SK-N-SH treated with all-trans-retinoic acid at 6 μM for 48 hours (cell line): ENCODE results near the gene TMEM213.

Experiments used
- ATAC-seq: fragments of 200-7000 bp; cut with Tn5 transposase; 3 replicates; pipeline ENCODE4 v1.9.1; 2020; ENCODE audit warnings: mild to moderate bottlenecking, moderate library complexity
- ARNTL ChIP-seq: fragments of 450-650 bp; formaldehyde crosslinking; IDR thresholded peaks from 2 replicates; pipeline ENCODE4 v1.5.0; 2020; ENCODE audit warnings: low read depth, mild to moderate bottlenecking, moderate library complexity, borderline replicate concordance
- BACH2 ChIP-seq: fragments of 250-450 bp; sonication (Bioruptor Pico); IDR thresholded peaks from 2 replicates; pipeline ENCODE4 v1.9.0; 2021; ENCODE audit warnings: mild to moderate bottlenecking, borderline replicate concordance
- CREB5 ChIP-seq: fragments of 250-450 bp; sonication (Bioruptor Pico); IDR thresholded peaks from 2 replicates; pipeline ENCODE4 v1.5.1; 2020; ENCODE audit warnings: low read depth, mild to moderate bottlenecking, moderate library complexity
- CSDC2 ChIP-seq: fragments of 250-450 bp; sonication (Bioruptor Pico); IDR thresholded peaks from 2 replicates; pipeline ENCODE4 v1.5.0; 2020; ENCODE audit warnings: mild to moderate bottlenecking, moderate library complexity
- CSRNP3 ChIP-seq: fragments of 250-450 bp; sonication (Bioruptor Pico); IDR thresholded peaks from 2 replicates; pipeline ENCODE4 v1.5.1; 2021; ENCODE audit warnings: mild to moderate bottlenecking, moderate library complexity
- ESRRG ChIP-seq: fragments of 250-450 bp; sonication (Bioruptor Pico); IDR thresholded peaks from 2 replicates; pipeline ENCODE4 v1.6.1; 2021; ENCODE audit warnings: mild to moderate bottlenecking
- GLIS3 ChIP-seq: fragments of 250-450 bp; sonication (Bioruptor Pico); IDR thresholded peaks from 2 replicates; pipeline ENCODE4 v1.5.0; 2020; ENCODE audit warnings: mild to moderate bottlenecking, moderate library complexity
- ISL1 ChIP-seq: fragments of 250-450 bp; sonication (Bioruptor Pico); IDR thresholded peaks from 2 replicates; pipeline ENCODE4 v2.1.2; 2022; ENCODE audit warnings: mild to moderate bottlenecking, moderate library complexity
- OSR1 ChIP-seq: fragments of 250-450 bp; sonication (Bioruptor Pico); IDR thresholded peaks from 2 replicates; pipeline ENCODE4 v1.8.0; 2022; ENCODE audit warnings: moderate library complexity, mild to moderate bottlenecking, inconsistent platforms
- PATZ1 ChIP-seq: fragments of 250-450 bp; sonication (Bioruptor Pico); IDR thresholded peaks from 2 replicates; pipeline ENCODE4 v1.8.0; 2020; ENCODE audit warnings: mild to moderate bottlenecking, moderate library complexity, borderline replicate concordance
- POU6F1 ChIP-seq: fragments of 250-450 bp; sonication (Bioruptor Pico); IDR thresholded peaks from 2 replicates; pipeline ENCODE4 v1.8.0; 2021; ENCODE audit warnings: low read depth, mild to moderate bottlenecking, moderate library complexity, borderline replicate concordance
- PPARA ChIP-seq: fragments of 250-450 bp; sonication (Bioruptor Pico); IDR thresholded peaks from 2 replicates; pipeline ENCODE4 v1.5.0; 2020; ENCODE audit warnings: mild to moderate bottlenecking, borderline replicate concordance
- SNAI2 ChIP-seq: fragments of 250-450 bp; sonication (Bioruptor Pico); IDR thresholded peaks from 2 replicates; pipeline ENCODE4 v1.5.0; 2020; ENCODE audit warnings: mild to moderate bottlenecking, moderate library complexity
- TCF4 ChIP-seq: fragments of 250-450 bp; sonication (Bioruptor Pico); IDR thresholded peaks from 2 replicates; pipeline ENCODE4 v1.8.0; 2021; ENCODE audit warnings: mild to moderate bottlenecking, moderate library complexity, borderline replicate concordance
- TOX ChIP-seq: fragments of 250-450 bp; sonication (Bioruptor Pico); IDR thresholded peaks from 2 replicates; pipeline ENCODE4 v1.8.0; 2021; ENCODE audit warnings: mild to moderate bottlenecking, moderate library complexity, borderline replicate concordance
- TSHZ2 ChIP-seq: fragments of 250-450 bp; sonication (Bioruptor Pico); IDR thresholded peaks from 2 replicates; pipeline ENCODE4 v1.5.0; 2020; ENCODE audit warnings: mild to moderate bottlenecking, moderate library complexity
- ZC3H10 ChIP-seq: fragments of 250-450 bp; sonication (Bioruptor Pico); IDR thresholded peaks from 2 replicates; pipeline ENCODE4 v1.5.1; 2021; ENCODE audit warnings: mild to moderate bottlenecking, moderate library complexity
- ZFP3 ChIP-seq: fragments of 250-450 bp; sonication (Bioruptor Pico); IDR thresholded peaks from 2 replicates; pipeline ENCODE4 v1.5.0; 2020; ENCODE audit warnings: mild to moderate bottlenecking, moderate library complexity
- ZFP30 ChIP-seq: fragments of 450-650 bp; formaldehyde crosslinking; IDR thresholded peaks from 2 replicates; pipeline ENCODE4 v1.5.0; 2022; ENCODE audit warnings: mild to moderate bottlenecking, moderate library complexity
- ZNF565 ChIP-seq: fragments of 450-650 bp; formaldehyde crosslinking; conservative IDR thresholded peaks from 2 replicates; pipeline ENCODE4 v1.5.0; 2020; ENCODE audit warnings: low read depth, mild to moderate bottlenecking, moderate library complexity
- ZNF8 ChIP-seq: fragments of 450-650 bp; formaldehyde crosslinking; IDR thresholded peaks from 2 replicates; pipeline ENCODE4 v1.5.0; 2020; ENCODE audit warnings: mild to moderate bottlenecking, moderate library complexity

Gene TMEM213

GRCh38 chr7:138880881-138881578 is 83.2 kb downstream of the TMEM213 start (continued):
- no peak for TF ChIP-seq POU6F1 (CRISPR knock-in tag)
- TF ChIP-seq TCF4 (CRISPR knock-in tag), result no peak
- TF ChIP-seq PPARA, result no peak
- TF ChIP-seq CREB5 (CRISPR knock-in tag), result no peak
- no peak for TF ChIP-seq ISL1 (CRISPR knock-in tag)

- no peak for ATAC-seq
- TF ChIP-seq ARNTL (no peak), ZC3H10 (no peak), TOX (CRISPR knock-in tag) (no peak), ZNF565 (no peak), ZNF8 (CRISPR knock-in tag) (no peak), ZFP30 (CRISPR knock-in tag) (no peak), SNAI2 (CRISPR knock-in tag) (no peak)
These were observed 83.9 kb downstream of the TMEM213 start for GRCh38 chr7:138881579-138882188.

- no peak for TF ChIP-seq TOX (CRISPR knock-in tag)
- no peak for TF ChIP-seq POU6F1 (CRISPR knock-in tag)
- TF ChIP-seq BACH2 (CRISPR knock-in tag), result no peak
- TF ChIP-seq SNAI2 (CRISPR knock-in tag), result no peak
- TF ChIP-seq PPARA, result no peak
- no peak for TF ChIP-seq CSRNP3
- no peak for TF ChIP-seq CSDC2 (CRISPR knock-in tag)
- TF ChIP-seq ZFP30 (CRISPR knock-in tag), result no peak
- TF ChIP-seq PATZ1, result no peak
- TF ChIP-seq ISL1 (CRISPR knock-in tag), result no peak
- no peak for TF ChIP-seq ZNF565
- TF ChIP-seq ZFP3, result no peak
- TF ChIP-seq ESRRG (CRISPR knock-in tag), result no peak
- TF ChIP-seq ZC3H10, result no peak
- no peak for TF ChIP-seq GLIS3 (CRISPR knock-in tag)
- no peak for TF ChIP-seq ARNTL
- no peak for TF ChIP-seq OSR1 (CRISPR knock-in tag)
- TF ChIP-seq TSHZ2 (CRISPR knock-in tag), result no peak
- no peak for TF ChIP-seq ZNF8 (CRISPR knock-in tag)
- no peak for TF ChIP-seq TCF4 (CRISPR knock-in tag)
- TF ChIP-seq, all 23 proteins: peak for 0
- no peak for ATAC-seq
These were observed 84.5 kb downstream of the TMEM213 start for GRCh38 chr7:138882249-138882648.
